Caco-2 (cell line): ENCODE results near the gene GRB10. TPM values are rescaled to one million over a fixed set of nuclear protein-coding genes. Genes with fewer than 3 reads are reported as not detected.

Experiments used
- BruUV-seq: library from RNA; stranded (reverse); fragments of 400-500 nt; replicated peaks from 2 replicates; lab custom pipeline; 2021; lab: Mats Ljungman, UMichigan
- CTCF ChIA-PET: fragments of 300-600 bp; sonication (Branson Sonifier 250); formaldehyde crosslinking; loops from one replicate; lab custom pipeline; 2022; ENCODE audit warnings: antibody characterized with exemption; lab: Charles Lee
- POLR2A ChIA-PET: fragments of 300-600 bp; sonication (Branson Sonifier 250); formaldehyde crosslinking; loops from one replicate; lab custom pipeline; 2022; ENCODE audit warnings: antibody characterized with exemption; lab: Charles Lee
- DNase-seq, 2 experiments: peaks; one replicate each; pipeline versions ENCODE4 v3.0.0 to v3.0.0-alpha.2; 2020 to 2022
- H3K27me3 ChIP-seq: replicated peaks from 2 replicates; pipeline ENCODE4 v1.6.0; 2011; ENCODE audit warnings: low read length; ENCODE audit not compliant: control insufficient read depth, insufficient read depth
- H3K36me3 ChIP-seq: 2 replicates; pipeline ENCODE4 v1.5.1; 2011; ENCODE audit warnings: low read length; ENCODE audit not compliant: control insufficient read depth, insufficient read depth
- H3K4me1 ChIP-seq: fragments of 250-450 bp; sonication (Bioruptor Pico); 2 replicates; pipeline ENCODE4 v1.5.1; 2020; ENCODE audit warnings: mild to moderate bottlenecking
- H3K4me3 ChIP-seq: 2 replicates; pipeline ENCODE4 v1.5.1; 2011; ENCODE audit warnings: low read depth, mild to moderate bottlenecking, control low read depth, low read length
- H3K9me3 ChIP-seq: fragments of 250-450 bp; sonication (Bioruptor Pico); 2 replicates; pipeline ENCODE4 v1.5.1; 2020; ENCODE audit warnings: mild to moderate bottlenecking, moderate library complexity
- H3K27ac Mint-ChIP-seq: one replicate; pipeline ENCODE4 v1.8.0; 2022; ENCODE audit warnings: mixed read lengths; ENCODE audit not compliant: unreplicated experiment
- H3K27me3 Mint-ChIP-seq: one replicate; pipeline ENCODE4 v1.8.0; 2022; ENCODE audit warnings: mixed read lengths; ENCODE audit not compliant: insufficient read depth, unreplicated experiment
- H3K36me3 Mint-ChIP-seq: one replicate; pipeline ENCODE4 v1.8.0; 2022; ENCODE audit warnings: mild to moderate bottlenecking, mixed read lengths; ENCODE audit not compliant: insufficient read depth, unreplicated experiment
- H3K4me1 Mint-ChIP-seq: one replicate; pipeline ENCODE4 v1.8.0; 2022; ENCODE audit warnings: low read depth, mixed read lengths; ENCODE audit not compliant: unreplicated experiment
- H3K4me3 Mint-ChIP-seq: one replicate; pipeline ENCODE4 v1.8.0; 2022; ENCODE audit warnings: mild to moderate bottlenecking, moderate library complexity, mixed read lengths; ENCODE audit not compliant: unreplicated experiment
- H3K9me3 Mint-ChIP-seq: one replicate; pipeline ENCODE4 v1.8.0; 2022; ENCODE audit warnings: mixed read lengths; ENCODE audit not compliant: unreplicated experiment
- CTCF ChIP-seq, 2 experiments: fragments of 200-600 bp in 1 of 2; IDR thresholded peaks; 1 replicate in 1 of 2; 2 replicates in 1 of 2; pipeline versions ENCODE4 v1.5.1 to v1.8.0; 2011 to 2022; ENCODE audit warnings: antibody characterized with exemption in 1 of 2, control low read depth in 1 of 2, inconsistent platforms in 1 of 2, low read depth in 1 of 2, low read length in 1 of 2, mild to moderate bottlenecking in 1 of 2, moderate library complexity in 1 of 2; ENCODE audit not compliant: insufficient read depth in 1 of 2, severe bottlenecking in 1 of 2, unreplicated experiment in 1 of 2
- intact Hi-C: fragments of 100-400 bp; cut with micrococcal nuclease; formaldehyde crosslinking; loops from one replicate; pipeline ENCODE4 v1.10.0; 2022; ENCODE audit not compliant: unreplicated experiment
- total RNA-seq: library from RNA; stranded (reverse); gene quantifications from 2 replicates; pipeline ENCODE4 v1.2.3, GENCODE V29; 2022

Gene GRB10
- total RNA-seq, 1 experiment from 2014 or later: 79.3 TPM

- no peak for DNase-seq
- Mint-ChIP-seq H3K4me1 (peaks cover 16% of the 10 kb centered on the region), H3K27ac (no peak overlapping the region), H3K27me3 (no peaks in the 10 kb centered on the region), H3K36me3 (peaks cover 12% of the 10 kb centered on the region), H3K4me3 (peak overlapping the region; percentile 50), H3K9me3 (peaks cover 19% of the 10 kb centered on the region)
- Histone ChIP-seq H3K36me3 (no peaks in the 10 kb centered on the region), H3K27me3 (no peaks in the 10 kb centered on the region), H3K9me3 (no peaks in the 10 kb centered on the region), H3K4me3 (no peak overlapping the region; the same call in 1 of the 2 replicates), H3K4me1 (peaks cover 20% of the 10 kb centered on the region)
- TF ChIP-seq CTCF (IDR thresholded peaks at IDR 0.05; ENCODE audit: insufficient read depth in 1 of 2, low read depth in 1 of 2, low read length in 1 of 2, severe bottlenecking in 1 of 2, unreplicated experiment in 1 of 2): no peak
- intact Hi-C loops: loop anchor here (5.0 kb wide), 1 partner anchor 284 kb away; no protein-coding TSS in a partner anchor
- BruUV-seq: no TSS peak
- ChIA-PET POLR2A (no interaction called here), CTCF (interaction anchor here (0.7 kb wide), 1 partner anchor 302 kb away, joined by 4 read pairs; no protein-coding TSS in a partner anchor)
These were observed 607 bp upstream of the GRB10 start for GRCh38 chr7:50783303-50783702.

GRCh38 chr7:50781381-50782293, 1.1 kb downstream of the GRB10 start:
- no peaks in the 10 kb centered on the region for H3K27me3 Mint-ChIP-seq
- BruUV-seq: no TSS peak
- no peak overlapping the region for H3K4me3 Mint-ChIP-seq
- Histone ChIP-seq H3K4me1 (peaks cover 28% of the 10 kb centered on the region), H3K36me3 (no peaks in the 10 kb centered on the region), H3K4me3 (peak overlapping the region; percentile 21; the same call in 1 of the 2 replicates), H3K27me3 (no peaks in the 10 kb centered on the region), H3K9me3 (no peaks in the 10 kb centered on the region; the same call in 1 of the 2 replicates)
- H3K9me3 Mint-ChIP-seq: peaks cover 11% of the 10 kb centered on the region
- H3K27ac Mint-ChIP-seq: no peak overlapping the region
- POLR2A ChIA-PET: no interaction called here
- CTCF ChIA-PET: no interaction called here
- TF ChIP-seq CTCF (IDR thresholded peaks at IDR 0.05; ENCODE audit: insufficient read depth in 1 of 2, low read depth in 1 of 2, low read length in 1 of 2, severe bottlenecking in 1 of 2, unreplicated experiment in 1 of 2): no peak
- peaks cover 12% of the 10 kb centered on the region for H3K36me3 Mint-ChIP-seq
- intact Hi-C loops: loop anchor here (5.0 kb wide), 1 partner anchor 286 kb away; no protein-coding TSS in a partner anchor
- H3K4me1 Mint-ChIP-seq: peaks cover 28% of the 10 kb centered on the region
- DNase-seq: no peak

GRCh38 chr7:50780436-50780835, 2.3 kb downstream of the GRB10 start:
- TF ChIP-seq CTCF (IDR thresholded peaks at IDR 0.05; ENCODE audit: insufficient read depth in 1 of 2, low read depth in 1 of 2, low read length in 1 of 2, severe bottlenecking in 1 of 2, unreplicated experiment in 1 of 2): no peak
- Mint-ChIP-seq H3K4me1 (peaks cover 40% of the 10 kb centered on the region), H3K27ac (no peak overlapping the region), H3K4me3 (no peak overlapping the region), H3K9me3 (no peaks in the 10 kb centered on the region), H3K27me3 (no peaks in the 10 kb centered on the region), H3K36me3 (peaks cover 14% of the 10 kb centered on the region)
- intact Hi-C loops: loop anchor here (5.0 kb wide), 1 partner anchor 287 kb away; no protein-coding TSS in a partner anchor
- H3K4me3 ChIP-seq: no peak overlapping the region
- ChIA-PET CTCF (no interaction called here), POLR2A (no interaction called here)
- H3K4me1 ChIP-seq: peaks cover 38% of the 10 kb centered on the region
- H3K9me3 ChIP-seq: no peaks in the 10 kb centered on the region; the same call in 1 of the 2 replicates
- no peaks in the 10 kb centered on the region for H3K27me3 ChIP-seq
- no TSS peak for BruUV-seq
- H3K36me3 ChIP-seq: no peaks in the 10 kb centered on the region
- DNase-seq: no peak
